ENCODE data around the gene ANKRD63.

ANKRD63 gene

GRCh38 chr15:40282869-40283614, at the start of gene ANKRD63:
Gene ANKRD63, minus strand, starts transcription at chr15:40283064. Its CDS starts 478 bp downstream, at chr15:40282586.
- DNase-seq: peak in 2 of 51 donors; percentile 17 to 29

- DNase-seq: no peak
These were observed 49.4 kb upstream of the ANKRD63 start for GRCh38 chr15:40332113-40332781.

GRCh38 chr15:40331637-40332036, 48.8 kb upstream of the ANKRD63 start:
- DNase-seq: no peak

GRCh38 chr15:40331026-40331425, 48.2 kb upstream of the ANKRD63 start:
- no peak for DNase-seq

- DNase-seq: peak in 24 of 51 donors; percentile 14 to 78 (median 36)
These were observed 47.5 kb upstream of the ANKRD63 start for GRCh38 chr15:40330368-40330836.

GRCh38 chr15:40329804-40330203, 46.9 kb upstream of the ANKRD63 start:
- DNase-seq: no peak

- no peak for DNase-seq
These were observed 45.9 kb upstream of the ANKRD63 start for GRCh38 chr15:40328751-40329150.

- no peak for DNase-seq
These were observed 45.3 kb upstream of the ANKRD63 start for GRCh38 chr15:40328176-40328575.

- DNase-seq: peak in 1 of 51 donors; percentile 16
These were observed 44.6 kb upstream of the ANKRD63 start for GRCh38 chr15:40327457-40327856.

- DNase-seq: no peak
These were observed 42.8 kb upstream of the ANKRD63 start for GRCh38 chr15:40325700-40326099.

GRCh38 chr15:40325188-40325587, 42.3 kb upstream of the ANKRD63 start:
- no peak for DNase-seq

- peak in 6 of 51 donors; percentile 16 to 44 (median 22) for DNase-seq
These were observed 41.4 kb upstream of the ANKRD63 start for GRCh38 chr15:40323953-40324937.

GRCh38 chr15:40323239-40323952, 40.5 kb upstream of the ANKRD63 start, which contains the start of gene INAFM2:
Gene INAFM2, plus strand, starts transcription at chr15:40323692. Its CDS starts 364 bp downstream, at chr15:40324056.
- DNase-seq: peak in 49 of 51 donors; percentile 37 to 90 (median 79)

GRCh38 chr15:40322531-40323238, 39.8 kb upstream of the ANKRD63 start:
- no peak for DNase-seq

GRCh38 chr15:40320931-40321371, 38.1 kb upstream of the ANKRD63 start:
- DNase-seq: peak in 21 of 51 donors; percentile 11 to 80 (median 41)

- no peak for DNase-seq
These were observed 37.5 kb upstream of the ANKRD63 start for GRCh38 chr15:40320409-40320808.

GRCh38 chr15:40317580-40317979, 34.7 kb upstream of the ANKRD63 start:
- no peak for DNase-seq

GRCh38 chr15:40316931-40317330, 34.1 kb upstream of the ANKRD63 start:
- no peak for DNase-seq

- no peak for DNase-seq
These were observed 31.9 kb upstream of the ANKRD63 start for GRCh38 chr15:40314723-40315276.

Measured in hypothalamus (tissue), 51 donors.